ENCODE results near the gene BMPR1B. TPM values are rescaled to one million over a fixed set of nuclear protein-coding genes. Genes with fewer than 3 reads are reported as not detected.

BMPR1B gene
- total and polyA plus RNA-seq, 9 of the 15 experiments (the other 6 are each of a cell fraction or from before 2014, with no cell fraction given) = 0.01 TPM; not detected in 8

GRCh38 chr4:94728056-94728766 lies 29.5 kb upstream of the BMPR1B start:
- intact Hi-C loops (cut with micrococcal nuclease) = no loop called here

More at GRCh38 chr4:94728056-94728766, 29.5 kb upstream of the BMPR1B start:
- ATAC-seq (no peak), DNase-seq (ENCODE audit: extremely low read depth in 1 of 4, low spot score in 3 of 4) (no peak), FAIRE-seq (no peak)
- 3% methylated on average over 7 of the region's 7 CpGs for WGBS (ENCODE audit: insufficient coverage, low coverage, missing lambda C conversion rate)
- ChIA-PET CTCF (ENCODE audit: low intra/inter-chr PET ratio) (no interaction called here), POLR2A (no interaction called here)
- no TSS peak for BruUV-seq (replicated peaks)
- no peak overlapping the region for H3K4me3 ChIP-seq
- TF ChIP-seq NEUROD1 (IDR thresholded peaks at IDR 0.05; ENCODE audit: borderline replicate concordance, low read depth, low read length, partially characterized antibody) = no peak
- peak; percentile 64 for TF ChIP-seq TFE3 (CRISPR knock-in tag; IDR thresholded peaks at IDR 0.05)
- no peaks in the 10 kb centered on the region for H3K9me1 ChIP-seq (ENCODE audit: control insufficient read depth, insufficient read depth, low read length)
- peaks cover 4 to 7% of the 10 kb centered on the region in 2 experiments; a peak in 3 of 5 replicates for H3K27me3 ChIP-seq (ENCODE audit: control insufficient read depth in 2 of 2, insufficient read depth in 2 of 2, low read length in 2 of 2)
- H3K9me3 ChIP-seq (replicated peaks; ENCODE audit: control insufficient read depth, insufficient read depth, low read depth, low read length) = no peaks in the 10 kb centered on the region
- no peaks in the 10 kb centered on the region for H3K4me1 ChIP-seq (replicated peaks in 1 of 2; ENCODE audit: control insufficient read depth in 2 of 2, insufficient read depth in 2 of 2, low read length in 2 of 2)
- no peaks in the 10 kb centered on the region for H4K20me1 ChIP-seq (replicated peaks; ENCODE audit: control insufficient read depth, insufficient read depth, low read length)
- H2AFZ ChIP-seq (ENCODE audit: low read depth, low read length) = no peak overlapping the region
- in situ Hi-C loops (cut with MboI) = no loop called here
- no peaks in the 10 kb centered on the region for H3K36me3 ChIP-seq (ENCODE audit: control insufficient read depth, insufficient read depth, low read length)
- H3K79me2 ChIP-seq (ENCODE audit: control insufficient read depth, insufficient read depth, low read length) = no peaks in the 10 kb centered on the region
- H3K9ac ChIP-seq (ENCODE audit: insufficient read depth in 1 of 2, low read depth in 2 of 2, low read length in 2 of 2) = no peak overlapping the region
- no peak overlapping the region for H3K4me2 ChIP-seq (ENCODE audit: insufficient read depth, low read length)
- no peak overlapping the region for H3K27ac ChIP-seq (ENCODE audit: extremely low read depth, low read depth, low read length)
